HEK293T (cell line): ENCODE results near the gene OSTM1.

Experiments used
- ARNT ChIP-seq: fragments of 450-650 bp; IDR thresholded peaks from 2 replicates; pipeline ENCODE4 v1.6.1; 2017; ENCODE audit warnings: mild to moderate bottlenecking
- BHLHE40 ChIP-seq: fragments of 450-650 bp; IDR thresholded peaks from 2 replicates; pipeline ENCODE4 v1.6.1; 2016; ENCODE audit warnings: mild to moderate bottlenecking, moderate library complexity, borderline replicate concordance
- ELF4 ChIP-seq: fragments of 450-650 bp; IDR thresholded peaks from 2 replicates; pipeline ENCODE4 v1.6.1; 2017; ENCODE audit warnings: antibody characterized with exemption
- FOXA1 ChIP-seq: fragments of 450-650 bp; IDR thresholded peaks from 2 replicates; pipeline ENCODE4 v1.6.1; 2016; ENCODE audit warnings: mild to moderate bottlenecking
- FOXM1 ChIP-seq: fragments of 450-650 bp; IDR thresholded peaks from 2 replicates; pipeline ENCODE4 v1.6.1; 2017; ENCODE audit warnings: mild to moderate bottlenecking, borderline replicate concordance
- HDGF ChIP-seq: fragments of 450-650 bp; IDR thresholded peaks from 2 replicates; pipeline ENCODE4 v1.6.1; 2017; ENCODE audit warnings: antibody characterized with exemption, borderline replicate concordance
- L3MBTL2 ChIP-seq: fragments of 450-650 bp; conservative IDR thresholded peaks from 2 replicates; pipeline ENCODE4 v1.6.1; 2016; ENCODE audit warnings: mild to moderate bottlenecking
- NFRKB ChIP-seq: fragments of 450-650 bp; IDR thresholded peaks from 2 replicates; pipeline ENCODE4 v1.6.1; 2016; ENCODE audit warnings: mild to moderate bottlenecking, moderate library complexity
- SP1 ChIP-seq: fragments of 450-650 bp; IDR thresholded peaks from 2 replicates; pipeline ENCODE4 v1.6.1; 2017
- SUZ12 ChIP-seq: fragments of 450-650 bp; IDR thresholded peaks from 2 replicates; pipeline ENCODE4 v1.6.1; 2016; ENCODE audit warnings: mild to moderate bottlenecking
- TARDBP ChIP-seq: fragments of 450-650 bp; IDR thresholded peaks from 2 replicates; pipeline ENCODE4 v1.6.1; 2016
- TF ChIP-seq, protein P1 (sequence below): fragments of 450-650 bp; IDR thresholded peaks from 2 replicates; pipeline ENCODE4 v1.6.1; 2016

DNA sequence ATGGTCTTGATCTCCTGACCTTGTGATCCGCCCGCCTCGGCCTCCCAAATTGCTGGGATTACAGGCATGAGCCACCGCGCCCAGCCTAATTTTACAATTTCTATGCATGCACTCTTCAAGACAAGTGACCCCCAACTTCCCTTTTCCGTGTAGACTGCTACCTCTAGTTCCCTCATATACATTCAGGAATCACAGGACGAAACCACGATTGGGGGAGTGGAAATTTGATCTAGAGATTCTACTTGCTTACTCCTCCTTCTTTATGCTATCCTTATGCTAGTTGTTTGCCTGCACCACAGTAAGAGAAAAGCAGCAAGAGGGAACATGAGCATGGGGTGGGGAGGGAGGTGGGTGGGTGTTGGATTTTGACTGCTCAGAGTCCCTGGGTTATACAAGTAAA is 34.9 kb downstream of the OSTM1 start:
- TF ChIP-seq SP1 = no peak
- TF ChIP-seq ELF4 = no peak
- no peak for TF ChIP-seq HDGF
- TF ChIP-seq TARDBP = no peak
- TF ChIP-seq FOXM1 = no peak
- no peak for TF ChIP-seq SUZ12
- TF ChIP-seq BHLHE40 = no peak
- TF ChIP-seq ARNT = no peak
- no peak for TF ChIP-seq L3MBTL2
- no peak for TF ChIP-seq FOXA1
- TF ChIP-seq, protein P1, sequence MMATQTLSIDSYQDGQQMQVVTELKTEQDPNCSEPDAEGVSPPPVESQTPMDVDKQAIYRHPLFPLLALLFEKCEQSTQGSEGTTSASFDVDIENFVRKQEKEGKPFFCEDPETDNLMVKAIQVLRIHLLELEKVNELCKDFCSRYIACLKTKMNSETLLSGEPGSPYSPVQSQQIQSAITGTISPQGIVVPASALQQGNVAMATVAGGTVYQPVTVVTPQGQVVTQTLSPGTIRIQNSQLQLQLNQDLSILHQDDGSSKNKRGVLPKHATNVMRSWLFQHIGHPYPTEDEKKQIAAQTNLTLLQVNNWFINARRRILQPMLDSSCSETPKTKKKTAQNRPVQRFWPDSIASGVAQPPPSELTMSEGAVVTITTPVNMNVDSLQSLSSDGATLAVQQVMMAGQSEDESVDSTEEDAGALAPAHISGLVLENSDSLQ = no peak
- TF ChIP-seq NFRKB = no peak
